Common myeloid progenitor, CD34-positive (primary cell): Measurements from ENCODE around the gene CRACDL.

Experiments used
- CTCF ChIA-PET: fragments of 350-600 bp; sonication (Branson Sonifier 250); formaldehyde crosslinking; loops from one replicate; lab custom pipeline; 2021; ENCODE audit warnings: antibody characterized with exemption; lab: Charles Lee
- POLR2A ChIA-PET: fragments of 350-600 bp; sonication (Branson Sonifier 250); formaldehyde crosslinking; loops from one replicate; lab custom pipeline; 2021; ENCODE audit warnings: antibody characterized with exemption; lab: Charles Lee
- DNase-seq, 3 donors: peaks; one replicate each; pipeline versions ENCODE4 v3.0.0 to v3.0.0-alpha.2; 2013
- H3K27ac ChIP-seq, 2 experiments: 1 replicate in 1 of 2; 2 replicates in 1 of 2; pipeline ENCODE4 v1.7.0; 2013; ENCODE audit warnings: inconsistent platforms in 2 of 2, low read length in 2 of 2, mild to moderate bottlenecking in 2 of 2, low read depth in 1 of 2, moderate library complexity in 1 of 2; ENCODE audit not compliant: severe bottlenecking in 2 of 2, insufficient read depth in 1 of 2, poor library complexity in 1 of 2
- H3K27me3 ChIP-seq, 5 experiments: replicated peaks in 2 of 5; 1 replicate in 3 of 5; 2 replicates in 2 of 5; pipeline versions ENCODE4 v1.6.1 to v1.7.0; 2013; ENCODE audit warnings: low read length in 4 of 5, mild to moderate bottlenecking in 2 of 5, moderate library complexity in 2 of 5, inconsistent platforms in 1 of 5; ENCODE audit not compliant: insufficient read depth in 5 of 5, control insufficient read depth in 4 of 5
- H3K36me3 ChIP-seq, 4 experiments: 1 replicate in 2 of 4; 2 replicates in 2 of 4; pipeline versions ENCODE4 v1.6.1 to v1.7.0; 2013; ENCODE audit warnings: low read length in 3 of 4, control low read depth in 1 of 4, mild to moderate bottlenecking in 1 of 4; ENCODE audit not compliant: control insufficient read depth in 4 of 4, insufficient read depth in 4 of 4
- H3K4me1 ChIP-seq, 4 experiments: 1 replicate in 3 of 4; 2 replicates in 1 of 4; pipeline versions ENCODE4 v1.6.1 to v1.7.1; 2013; ENCODE audit warnings: low read length in 3 of 4, mild to moderate bottlenecking in 3 of 4, control low read depth in 1 of 4, inconsistent platforms in 1 of 4, moderate library complexity in 1 of 4; ENCODE audit not compliant: control insufficient read depth in 4 of 4, insufficient read depth in 4 of 4; ENCODE audit errors: control extremely low read depth in 1 of 4
- H3K4me3 ChIP-seq, 7 experiments: 1 replicate in 4 of 7; 2 replicates in 3 of 7; pipeline versions ENCODE4 v1.5.1 to v1.7.0; 2013; ENCODE audit warnings: mild to moderate bottlenecking in 7 of 7, low read length in 6 of 7, moderate library complexity in 6 of 7, inconsistent platforms in 2 of 7, low read depth in 2 of 7, control low read depth in 1 of 7; ENCODE audit not compliant: insufficient read depth in 4 of 7, control insufficient read depth in 1 of 7; ENCODE audit errors: extremely low read depth in 1 of 7
- H3K9me3 ChIP-seq, 5 experiments: 1 replicate in 4 of 5; 2 replicates in 1 of 5; pipeline versions ENCODE4 v1.6.1 to v1.7.1; 2013; ENCODE audit warnings: low read length in 4 of 5, mild to moderate bottlenecking in 2 of 5, inconsistent platforms in 1 of 5, low read depth in 1 of 5, moderate library complexity in 1 of 5; ENCODE audit not compliant: control insufficient read depth in 4 of 5, insufficient read depth in 2 of 5; ENCODE audit errors: control extremely low read depth in 1 of 5
- WGBS: methylation state at CpG from one replicate; pipeline ENCODE4 v1.1.5; 2013; ENCODE audit not compliant: insufficient coverage; 5-methylcytosine and 5-hydroxymethylcytosine counted together

CRACDL gene

DNA sequence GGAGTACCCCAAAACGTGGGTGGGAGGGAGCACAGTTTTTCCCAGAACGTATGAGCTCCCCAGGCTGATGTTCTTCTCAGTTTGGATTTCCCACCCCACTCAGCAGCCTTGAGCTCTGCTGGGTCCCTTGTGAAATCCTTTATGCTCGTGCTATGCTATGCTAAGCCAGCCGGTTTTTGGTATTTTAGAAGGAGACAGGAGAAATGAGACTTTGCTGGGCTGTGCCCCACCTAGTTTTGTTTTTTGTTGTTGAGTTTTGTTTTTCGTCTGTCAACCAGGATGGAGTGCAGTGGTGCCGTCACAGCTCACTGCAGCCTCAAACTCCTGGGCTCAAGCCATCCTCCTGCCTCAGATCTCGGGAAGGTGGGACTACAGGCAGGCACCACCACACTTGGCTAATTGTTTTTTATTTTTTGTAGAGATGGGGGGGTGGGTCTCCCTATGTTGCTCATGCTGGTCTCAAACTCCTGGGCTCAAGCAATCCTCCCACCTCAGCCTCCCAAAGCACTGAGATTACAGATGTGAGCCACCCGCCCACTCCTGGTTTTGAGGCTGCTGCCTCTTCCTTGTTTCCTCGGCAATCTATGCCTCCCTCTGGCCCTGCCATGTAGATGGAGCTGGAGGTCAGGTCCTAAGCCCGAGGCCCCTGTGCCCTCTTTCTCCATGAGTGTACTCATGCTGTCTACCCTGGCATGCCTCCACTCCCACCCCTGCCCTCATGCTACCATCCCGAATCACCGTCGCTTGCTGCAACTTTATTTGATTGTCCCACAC is 187.5 kb downstream of the CRACDL start:
- POLR2A ChIA-PET, result no interaction called here
- H3K4me3 ChIP-seq, result no peak overlapping the region
- WGBS, result 85% methylated on average over 11 of the region's 13 CpGs
- no peaks in the 10 kb centered on the region for H3K9me3 ChIP-seq
- H3K27me3 ChIP-seq, result no peaks in the 10 kb centered on the region
- H3K4me1 ChIP-seq, result peaks cover 0 to 25% (median 4%) of the 10 kb centered on the region in 4 experiments
- no peaks in the 10 kb centered on the region for H3K36me3 ChIP-seq
- H3K27ac ChIP-seq, result no peak overlapping the region
- no peak for DNase-seq
- CTCF ChIA-PET, result interaction anchor here (1.0 to 2.5 kb wide), 3 partner anchors 9 to 28 kb away, joined by 3 to 12 read pairs (median 4); no protein-coding TSS in a partner anchor

DNA sequence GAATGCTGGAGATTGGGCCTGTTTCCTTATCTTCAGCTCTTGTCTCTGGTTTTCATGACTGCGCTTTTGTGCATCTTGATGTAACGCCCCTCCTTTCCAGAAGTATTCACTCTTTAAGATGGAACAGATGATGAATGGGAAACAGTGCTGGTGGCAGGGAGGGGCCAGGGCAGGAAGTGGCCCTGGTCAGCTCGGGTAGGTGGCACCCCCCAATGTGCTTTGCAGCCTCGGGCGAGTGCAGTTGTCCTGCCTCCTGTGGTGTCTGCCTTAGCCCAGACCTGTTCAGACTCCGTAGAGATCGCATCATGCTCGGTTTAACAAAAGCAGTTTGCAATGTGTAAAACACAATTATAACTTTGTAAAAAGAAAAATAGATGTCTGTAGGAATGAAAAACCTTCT is 188.1 kb downstream of the CRACDL start:
- WGBS, result 55% methylated on average over 2 of the region's 8 CpGs
- POLR2A ChIA-PET, result no interaction called here
- Histone ChIP-seq H3K4me1 (peaks cover 0 to 23% (median 4%) of the 10 kb centered on the region in 4 experiments), H3K27me3 (no peaks in the 10 kb centered on the region), H3K4me3 (no peak overlapping the region), H3K9me3 (no peaks in the 10 kb centered on the region), H3K27ac (no peak overlapping the region), H3K36me3 (no peaks in the 10 kb centered on the region)
- no peak for DNase-seq
- CTCF ChIA-PET, result interaction anchor here (1.4 to 2.5 kb wide), 2 partner anchors 10 to 27 kb away, joined by 3 to 12 read pairs; no protein-coding TSS in a partner anchor

DNA sequence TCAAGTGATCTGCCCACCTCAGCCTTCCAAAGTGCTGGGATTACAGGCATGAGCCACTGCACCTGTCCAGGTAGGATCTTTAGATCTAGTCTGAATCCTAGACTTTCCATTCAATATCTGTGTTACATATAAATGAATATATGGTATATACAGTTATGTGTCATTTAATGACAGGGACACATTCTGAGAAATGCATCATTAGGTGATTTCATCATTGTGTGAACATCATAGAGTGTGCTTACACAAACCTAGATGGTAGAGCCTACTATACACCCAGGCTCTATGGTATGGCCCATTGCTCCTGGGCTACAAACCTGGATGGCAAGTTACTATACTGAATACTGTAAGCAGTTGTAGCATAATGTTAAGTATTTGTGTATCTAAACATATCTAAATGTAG is 189.6 kb downstream of the CRACDL start:
- Histone ChIP-seq H3K4me1 (peaks cover 0 to 23% (median 4%) of the 10 kb centered on the region in 4 experiments), H3K27ac (no peak overlapping the region), H3K27me3 (no peaks in the 10 kb centered on the region), H3K4me3 (no peak overlapping the region), H3K9me3 (no peaks in the 10 kb centered on the region), H3K36me3 (no peaks in the 10 kb centered on the region)
- ChIA-PET POLR2A (no interaction called here), CTCF (no interaction called here)
- no peak for DNase-seq

DNA sequence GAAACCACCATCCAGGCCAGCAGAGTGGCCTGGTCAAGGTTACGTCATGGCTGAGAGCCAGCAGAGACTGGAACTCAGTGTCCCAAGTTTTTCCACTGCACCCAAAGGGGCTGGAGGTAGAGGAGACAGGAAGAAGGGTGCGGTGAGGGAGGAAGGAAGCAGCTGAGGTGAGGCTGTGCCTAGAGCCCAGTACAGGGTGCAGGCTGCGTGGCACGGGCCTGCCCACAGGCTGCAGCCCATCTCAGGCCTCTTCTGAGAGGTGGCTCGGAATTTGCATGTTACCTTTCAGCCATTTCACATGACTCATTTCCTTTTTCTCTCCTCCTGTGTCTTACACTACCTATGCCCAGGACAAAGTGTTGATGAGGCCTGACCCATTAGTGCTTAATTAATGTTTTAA is 191.4 kb downstream of the CRACDL start:
- DNase-seq, result no peak
- Histone ChIP-seq H3K27ac (no peak overlapping the region), H3K4me3 (no peak overlapping the region), H3K9me3 (no peaks in the 10 kb centered on the region), H3K4me1 (peaks cover 0 to 23% (median 4%) of the 10 kb centered on the region in 4 experiments), H3K27me3 (no peaks in the 10 kb centered on the region), H3K36me3 (no peaks in the 10 kb centered on the region)
- ChIA-PET CTCF (interaction anchor here (1.2 to 2.2 kb wide), 5 partner anchors 8 to 13 kb away, joined by 3 to 10 read pairs (median 3); no protein-coding TSS in a partner anchor), POLR2A (no interaction called here)
- WGBS, result 90% methylated on average over 2 of the region's 5 CpGs
